ENCODE measurements around the gene AKR1C1. TPM values are rescaled to one million over a fixed set of nuclear protein-coding genes. Genes with fewer than 3 reads are reported as not detected.
"Not testable (repeated sequence)": the region's sequence is repeated elsewhere in the genome, so short reads cannot be mapped to it uniquely, and the experiment has no call there.

The AKR1C1 gene
- total RNA-seq, 1 experiment from 2014 or later, result 1.9 TPM

DNA sequence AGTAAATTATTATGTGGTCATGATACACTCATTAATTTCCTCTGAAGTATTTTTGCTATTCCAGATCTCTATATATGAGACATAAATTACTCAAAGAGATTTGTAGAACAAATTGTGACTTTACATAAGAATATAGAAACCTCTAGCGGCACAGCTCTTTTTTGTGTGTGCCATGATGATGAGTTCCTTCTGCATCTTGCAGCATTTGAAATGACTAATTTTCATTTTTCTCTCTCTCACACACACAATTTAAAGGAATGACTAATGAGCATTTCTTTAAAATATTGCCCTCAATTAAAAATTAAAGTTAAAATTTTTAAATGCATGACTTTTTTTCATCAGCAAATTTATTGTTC is 40.8 kb downstream of the AKR1C1 start:
- H3K4me2 ChIP-seq (ENCODE audit: insufficient read depth, insufficient read length, low read length); H2BK15ac ChIP-seq (ENCODE audit: low read depth, low read length); H3K23ac ChIP-seq (ENCODE audit: insufficient read length, low read depth, low read length); H3K9ac ChIP-seq (ENCODE audit: extremely low read depth, insufficient read length, low read length); DNase-seq; H3K18ac ChIP-seq (ENCODE audit: insufficient read length, low read depth, low read length); H3T11ph ChIP-seq (ENCODE audit: low read length); H2BK5ac ChIP-seq (ENCODE audit: insufficient read length, low read length); H3K4me3 Mint-ChIP-seq; H3K27ac Mint-ChIP-seq; H2AK5ac ChIP-seq (ENCODE audit: insufficient read length, low read length); H4K5ac ChIP-seq (ENCODE audit: insufficient read length, low read depth, low read length); H2BK20ac ChIP-seq (ENCODE audit: low read depth, low read length, poor library complexity, severe bottlenecking); H4K20me1 ChIP-seq (ENCODE audit: control insufficient read depth, insufficient read depth, insufficient read length); H2BK120ac ChIP-seq (ENCODE audit: low read depth, low read length, poor library complexity, severe bottlenecking); H3K79me1 ChIP-seq (ENCODE audit: insufficient read depth, low read depth, low read length, poor library complexity, severe bottlenecking); H4K8ac ChIP-seq (replicated peaks; ENCODE audit: insufficient read length, low read depth, low read length); H3K9me3 ChIP-seq (ENCODE audit: control insufficient read depth, low read depth, low read length); H3K27ac ChIP-seq (ENCODE audit: insufficient read length, low read depth, low read length); H2AFZ ChIP-seq (ENCODE audit: low read length); H3K56ac ChIP-seq (ENCODE audit: insufficient read length, low read depth, low read length); H3K14ac ChIP-seq (ENCODE audit: insufficient read depth, low read length); H3K27me3 Mint-ChIP-seq (ENCODE audit: low read depth); H2BK12ac ChIP-seq (ENCODE audit: insufficient read length, low read depth, low read length); H3K4me1 ChIP-seq (ENCODE audit: insufficient read depth, low read length); H3K4ac ChIP-seq (ENCODE audit: low read depth, low read length); H4K91ac ChIP-seq (ENCODE audit: insufficient read length, low read depth, low read length); H3K36me3 Mint-ChIP-seq (ENCODE audit: insufficient read depth in 1 of 3, low read depth in 3 of 3); H3K4me1 Mint-ChIP-seq; H3K23me2 ChIP-seq (ENCODE audit: insufficient read length, low read depth, low read length, poor library complexity, severe bottlenecking); H3K79me2 ChIP-seq (ENCODE audit: insufficient read depth, low read length); H3K27me3 ChIP-seq (ENCODE audit: insufficient read depth, low read length): not testable (repeated sequence)
- no CpG with 5 or more reads among the region's 1 CpG for WGBS (ENCODE audit: extremely low coverage, insufficient read length, low lambda C conversion rate)
- peaks cover 0 to 32% of the 10 kb centered on the region in 2 experiments; a peak in 3 of 5 replicates for H3K9me3 Mint-ChIP-seq

DNA sequence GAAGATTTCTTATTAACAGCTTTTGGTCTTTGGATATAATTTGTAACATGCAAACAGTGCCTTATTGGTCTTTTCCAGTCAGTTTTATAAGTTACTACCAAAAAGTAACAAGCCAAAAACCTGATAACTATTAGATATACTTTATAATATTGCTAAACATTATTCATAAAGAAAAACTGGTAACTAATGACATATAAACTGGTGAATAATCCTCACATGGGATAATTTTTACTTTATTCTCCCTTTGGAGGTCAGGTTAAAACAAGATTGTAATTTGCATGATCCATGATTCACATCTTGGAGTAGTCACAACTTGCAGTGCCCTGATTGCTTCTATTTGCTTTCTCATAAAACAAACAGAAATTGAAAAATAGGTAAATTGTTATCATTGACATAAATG is 41.3 kb downstream of the AKR1C1 start:
- H2BK15ac ChIP-seq (ENCODE audit: low read depth, low read length); H2AFZ ChIP-seq (ENCODE audit: low read length); DNase-seq; H3T11ph ChIP-seq (ENCODE audit: low read length); H3K79me1 ChIP-seq (ENCODE audit: insufficient read depth, low read depth, low read length, poor library complexity, severe bottlenecking); H3K23ac ChIP-seq (ENCODE audit: insufficient read length, low read depth, low read length); H3K4me1 ChIP-seq (ENCODE audit: insufficient read depth, low read length); H4K20me1 ChIP-seq (ENCODE audit: control insufficient read depth, insufficient read depth, insufficient read length); H2AK5ac ChIP-seq (ENCODE audit: insufficient read length, low read length); H3K79me2 ChIP-seq (ENCODE audit: insufficient read depth, low read length); H2BK5ac ChIP-seq (ENCODE audit: insufficient read length, low read length); H3K4me2 ChIP-seq (ENCODE audit: insufficient read depth, insufficient read length, low read length); H3K9ac ChIP-seq (ENCODE audit: extremely low read depth, insufficient read length, low read length); H3K27ac Mint-ChIP-seq; H3K4me1 Mint-ChIP-seq; H3K27ac ChIP-seq (ENCODE audit: insufficient read length, low read depth, low read length); H3K4me3 Mint-ChIP-seq; H4K8ac ChIP-seq (replicated peaks; ENCODE audit: insufficient read length, low read depth, low read length); H2BK12ac ChIP-seq (ENCODE audit: insufficient read length, low read depth, low read length); H4K91ac ChIP-seq (ENCODE audit: insufficient read length, low read depth, low read length); H2BK20ac ChIP-seq (ENCODE audit: low read depth, low read length, poor library complexity, severe bottlenecking); H3K27me3 Mint-ChIP-seq (ENCODE audit: low read depth); H3K36me3 Mint-ChIP-seq (ENCODE audit: insufficient read depth in 1 of 3, low read depth in 3 of 3); H2BK120ac ChIP-seq (ENCODE audit: low read depth, low read length, poor library complexity, severe bottlenecking); H4K5ac ChIP-seq (ENCODE audit: insufficient read length, low read depth, low read length); H3K23me2 ChIP-seq (ENCODE audit: insufficient read length, low read depth, low read length, poor library complexity, severe bottlenecking); H3K18ac ChIP-seq (ENCODE audit: insufficient read length, low read depth, low read length); H3K14ac ChIP-seq (ENCODE audit: insufficient read depth, low read length); H3K9me3 ChIP-seq (ENCODE audit: control insufficient read depth, low read depth, low read length); H3K27me3 ChIP-seq (ENCODE audit: insufficient read depth, low read length); H3K56ac ChIP-seq (ENCODE audit: insufficient read length, low read depth, low read length); H3K4ac ChIP-seq (ENCODE audit: low read depth, low read length): not testable (repeated sequence)
- H3K9me3 Mint-ChIP-seq, result peaks cover 0 to 36% of the 10 kb centered on the region in 2 experiments; a peak in 3 of 5 replicates

Data from H9 (cell line).